HepG2 (cell line): ENCODE measurements around the gene TNS4. TPM values are rescaled to one million over a fixed set of nuclear protein-coding genes. Genes with fewer than 3 reads are reported as not detected.

ENCODE experiments used
- ATAC-seq: fragments of 200-7000 bp; cut with Tn5 transposase; 3 replicates; pipeline ENCODE4 v1.9.1; 2020; ENCODE audit warnings: mild to moderate bottlenecking, moderate library complexity
- BruUV-seq: library from RNA; stranded (reverse); fragments of 400-500 nt; replicated peaks from 2 replicates; lab custom pipeline; 2021; lab: Mats Ljungman, UMichigan
- CTCF ChIA-PET: fragments of 300-600 bp; formaldehyde crosslinking; extraction: SDS; loops from one replicate; lab custom pipeline; 2021; ENCODE audit warnings: low total read pairs, inconsistent platforms, low intra/inter-chr PET ratio; lab: Yijun Ruan, JAX
- POLR2A ChIA-PET: fragments of 350-600 bp; sonication (Branson Sonifier 250); formaldehyde crosslinking; loops from one replicate; lab custom pipeline; 2020; ENCODE audit warnings: antibody characterized with exemption, inconsistent platforms; lab: Yijun Ruan, JAX
- DNase-seq: peaks from one replicate; pipeline ENCODE4 v3.0.0-alpha.2; 2015; ENCODE audit warnings: low spot score
- FAIRE-seq: peaks from 3 replicates; lab custom pipeline; 2011; peaks lifted over from hg19 to GRCh38; lab: Jason Lieb, UNC
- H2AFZ ChIP-seq: one replicate; pipeline ENCODE4 v1.6.1; 2011; ENCODE audit warnings: low read length, inconsistent platforms
- H3K27ac ChIP-seq: fragments of 300-600 bp; 3 replicates; pipeline ENCODE4 v1.8.0; 2011; ENCODE audit warnings: mixed run types, mild to moderate bottlenecking, mixed read lengths, low read length, inconsistent platforms; ENCODE audit not compliant: insufficient read depth; ENCODE audit errors: extremely low read length
- H3K27me3 ChIP-seq, 2 experiments: fragments of 200-600 bp in 1 of 2; 2 replicates in 1 of 2; 3 replicates in 1 of 2; pipeline versions ENCODE4 v1.6.0 to v1.8.0; 2011; ENCODE audit warnings: low read length in 2 of 2, mild to moderate bottlenecking in 2 of 2, moderate library complexity in 2 of 2, inconsistent platforms in 1 of 2; ENCODE audit not compliant: insufficient read depth in 2 of 2, control insufficient read depth in 1 of 2
- H3K36me3 ChIP-seq, 2 experiments: fragments of 200-600 bp in 1 of 2; replicated peaks in 1 of 2; 2 replicates in 1 of 2; 3 replicates in 1 of 2; pipeline versions ENCODE4 v1.5.1 to v1.8.0; 2011; ENCODE audit warnings: low read length in 2 of 2, inconsistent platforms in 1 of 2; ENCODE audit not compliant: insufficient read depth in 2 of 2, control insufficient read depth in 1 of 2
- H3K4me1 ChIP-seq: 2 replicates; pipeline ENCODE4 v1.5.1; 2012; ENCODE audit warnings: low read length, inconsistent platforms; ENCODE audit not compliant: insufficient read depth
- H3K4me2 ChIP-seq: 2 replicates; pipeline ENCODE4 v1.6.0; 2011; ENCODE audit warnings: low read depth, low read length, inconsistent platforms
- H3K4me3 ChIP-seq, 3 experiments: fragments of 200-600 bp in 1 of 3; sonication (generic), shearing (Covaris generic) in 1 of 3; replicated peaks in 1 of 3; 2 replicates each; pipeline ENCODE4 v1.5.1; 2011 to 2016; ENCODE audit warnings: low read length in 3 of 3, inconsistent platforms in 2 of 3, low read depth in 2 of 3, mild to moderate bottlenecking in 2 of 3, control low read depth in 1 of 3, mixed read lengths in 1 of 3; ENCODE audit not compliant: insufficient read depth in 1 of 3
- H3K79me2 ChIP-seq: one replicate; pipeline ENCODE4 v1.6.1; 2011; ENCODE audit warnings: low read length, inconsistent platforms; ENCODE audit not compliant: insufficient read depth
- H3K9ac ChIP-seq: 2 replicates; pipeline ENCODE4 v1.6.0; 2011; ENCODE audit warnings: mild to moderate bottlenecking, low read depth, low read length, inconsistent platforms; ENCODE audit not compliant: insufficient read depth
- H3K9me3 ChIP-seq: 2 replicates; pipeline ENCODE4 v1.5.1; 2012; ENCODE audit warnings: mild to moderate bottlenecking, low read length
- H4K20me1 ChIP-seq: 2 replicates; pipeline ENCODE4 v1.6.0; 2011; ENCODE audit warnings: inconsistent platforms, mild to moderate bottlenecking, low read length, moderate library complexity; ENCODE audit not compliant: insufficient read depth
- AGO1 ChIP-seq: fragments of 200-400 bp; formaldehyde crosslinking; IDR thresholded peaks from 2 replicates; pipeline ENCODE4 v1.6.1; 2017; ENCODE audit warnings: mild to moderate bottlenecking, low read depth, low read length, moderate library complexity; ENCODE audit not compliant: poor library complexity, severe bottlenecking
- BCL6 ChIP-seq: IDR thresholded peaks from 2 replicates; pipeline ENCODE4 v1.6.1; 2016; ENCODE audit warnings: missing genetic modification reagents, missing compliant biosample characterization
- EP300 ChIP-seq, 3 experiments: sonication (generic) in 1 of 3; formaldehyde crosslinking in 1 of 3; IDR thresholded peaks; 2 replicates each; pipeline versions ENCODE4 v1.5.1 to v1.6.1; 2011 to 2020; ENCODE audit warnings: low read depth in 2 of 3, low read length in 2 of 3, borderline replicate concordance in 1 of 3, improper control_type of control experiment in 1 of 3, mild to moderate bottlenecking in 1 of 3, missing genetic modification reagents in 1 of 3, moderate library complexity in 1 of 3
- FOXA1 ChIP-seq, 2 experiments: fragments of 450-650 bp in 1 of 2; sonication (generic) in 1 of 2; formaldehyde crosslinking in 1 of 2; IDR thresholded peaks; 2 replicates each; pipeline versions ENCODE4 v1.4.0 to v1.6.1; 2016 to 2020; ENCODE audit warnings: missing genetic modification reagents in 1 of 2
- FOXP4 ChIP-seq: sonication (generic); formaldehyde crosslinking; IDR thresholded peaks from 2 replicates; pipeline ENCODE4 v1.4.0; 2020; ENCODE audit warnings: missing genetic modification reagents
- GATAD2A ChIP-seq: IDR thresholded peaks from 2 replicates; pipeline ENCODE4 v1.6.1; 2016
- IRF2 ChIP-seq: IDR thresholded peaks from 2 replicates; pipeline ENCODE4 v1.6.1; 2018; ENCODE audit warnings: missing genetic modification reagents, missing compliant biosample characterization
- KAT8 ChIP-seq: IDR thresholded peaks from 2 replicates; pipeline ENCODE4 v1.6.1; 2016; ENCODE audit warnings: missing genetic modification reagents, missing compliant biosample characterization
- KDM6A ChIP-seq: IDR thresholded peaks from 2 replicates; pipeline ENCODE4 v1.6.1; 2016; ENCODE audit warnings: low read depth
- KLF15 ChIP-seq: sonication (generic); formaldehyde crosslinking; IDR thresholded peaks from 2 replicates; pipeline ENCODE4 v1.8.1; 2023; ENCODE audit warnings: borderline replicate concordance, mild to moderate bottlenecking, inconsistent platforms, missing genetic modification reagents, mixed read lengths
- KLF9 ChIP-seq: IDR thresholded peaks from 2 replicates; pipeline ENCODE4 v1.6.1; 2016; ENCODE audit warnings: low read depth
- MED1 ChIP-seq: sonication (generic); formaldehyde crosslinking; IDR thresholded peaks from 2 replicates; pipeline ENCODE4 v1.4.0; 2020; ENCODE audit warnings: missing genetic modification reagents
- NCOA2 ChIP-seq: sonication (generic); formaldehyde crosslinking; IDR thresholded peaks from 2 replicates; pipeline ENCODE4 v1.8.0; 2022; ENCODE audit warnings: inconsistent platforms
- NR2F6 ChIP-seq, 2 experiments: IDR thresholded peaks; 2 replicates each; pipeline ENCODE4 v1.6.1; 2016; ENCODE audit warnings: antibody characterized with exemption in 1 of 2, mild to moderate bottlenecking in 1 of 2
- SIX1 ChIP-seq: sonication (generic); formaldehyde crosslinking; IDR thresholded peaks from 2 replicates; pipeline ENCODE4 v1.4.0; 2020; ENCODE audit warnings: missing genetic modification reagents, borderline replicate concordance
- SIX4 ChIP-seq: sonication (generic); formaldehyde crosslinking; IDR thresholded peaks from 2 replicates; pipeline ENCODE4 v1.4.0; 2020; ENCODE audit warnings: missing genetic modification reagents
- SOX13 ChIP-seq, 3 experiments: fragments of 450-650 bp in 1 of 3; sonication (generic) in 1 of 3; formaldehyde crosslinking in 1 of 3; IDR thresholded peaks in 2 of 3; conservative IDR thresholded peaks in 1 of 3; 2 replicates each; pipeline versions ENCODE4 v1.5.0 to v1.6.1; 2016 to 2020; ENCODE audit warnings: antibody characterized with exemption in 1 of 3, mild to moderate bottlenecking in 1 of 3, missing compliant biosample characterization in 1 of 3, missing genetic modification reagents in 1 of 3, moderate library complexity in 1 of 3
- TCF7 ChIP-seq: sonication (generic); IDR thresholded peaks from 2 replicates; pipeline ENCODE4 v1.6.1; 2016; ENCODE audit warnings: antibody characterized with exemption, low read depth
- XRCC5 ChIP-seq: fragments of 200-400 bp; formaldehyde crosslinking; optimal IDR thresholded peaks from 2 replicates; pipeline ENCODE3; 2017; ENCODE audit warnings: mild to moderate bottlenecking, low read length
- WGBS: methylation state at CpG from one replicate; pipeline ENCODE4 v1.1.6; 2017; ENCODE audit warnings: low lambda C conversion rate; 5-methylcytosine and 5-hydroxymethylcytosine counted together
- in situ Hi-C: cut with HindIII; loops from 2 replicates; pipeline ENCODE4 v1.10.0; 2017; ENCODE audit warnings: low pct_unique_long_range_greater_than_20kb; ENCODE audit not compliant: extremely low pct_ligation_motif_present
- intact Hi-C: fragments of 100-400 bp; cut with micrococcal nuclease; formaldehyde crosslinking; loops from one replicate; pipeline ENCODE4 v1.10.0; 2022; ENCODE audit not compliant: unreplicated experiment
- polyA plus RNA-seq, 8 experiments: library from polyadenylated mRNA; depleted of rRNA in 3 of 8; stranded (reverse) in 7 of 8; unstranded in 1 of 8; fragments of >200 nt; fragmentation: Illumina TruSeq in 4 of 8; extraction: Trizol in 4 of 8; gene quantifications; 2 replicates each; pipeline versions ENCODE4 v1.2.1 to v1.2.3, GENCODE V29; 2011 to 2016; ENCODE audit warnings: low read depth in 4 of 8, missing spikeins in 1 of 8, mixed read lengths in 1 of 8; ENCODE audit not compliant: insufficient read depth in 1 of 8
- total RNA-seq, 5 experiments: library from RNA; depleted of rRNA; stranded (reverse); fragments of >200 nt; fragmentation: Illumina TruSeq; extraction: Trizol; gene quantifications; 2 replicates each; pipeline ENCODE4 v1.2.3, GENCODE V29; 2016; ENCODE audit warnings: low read depth in 1 of 5

Gene TNS4
- total and polyA plus RNA-seq, 2 of the 13 experiments (the other 11 are each of a cell fraction or from before 2014, with no cell fraction given), result 0.58 to 2.1 TPM

- in situ Hi-C loops (no loop called here), intact Hi-C loops (no loop called here)
- Histone ChIP-seq H3K4me2 (peak overlapping the region; percentile 28), H3K27me3 (no peaks in the 10 kb centered on the region), H3K36me3 (no peaks in the 10 kb centered on the region), H3K4me1 (peaks cover 41% of the 10 kb centered on the region), H3K79me2 (no peaks in the 10 kb centered on the region), H4K20me1 (no peaks in the 10 kb centered on the region), H3K27ac (no peak overlapping the region), H3K4me3 (no peak overlapping the region; a peak in 1 of 6 replicates), H2AFZ (no peak overlapping the region), H3K9ac (no peak overlapping the region), H3K9me3 (peaks cover 11% of the 10 kb centered on the region)
- DNase-seq (peak; percentile 72), FAIRE-seq (peak; percentile 53), ATAC-seq (peak; percentile 32; the same call in 1 of the 3 replicates)
- POLR2A ChIA-PET, result interaction anchor here (0.7 to 1.4 kb wide), 4 partner anchors 13 to 36 kb away, joined by 3 to 10 read pairs (median 4); no protein-coding TSS in a partner anchor
- CTCF ChIA-PET, result interaction anchor here (0.6 kb wide), 1 partner anchor 1120 kb away, joined by 3 read pairs; no protein-coding TSS in a partner anchor
- WGBS, result 16% methylated on average over 3 of the region's 3 CpGs
- no TSS peak for BruUV-seq
- TF ChIP-seq IRF2 (CRISPR knock-in tag), result peak; percentile 33; the same call in 1 of the 2 replicates
- TF ChIP-seq NCOA2 (CRISPR knock-in tag), result peak; percentile 54
- TF ChIP-seq MED1 (CRISPR knock-in tag), result no peak
- TF ChIP-seq NR2F6 (IDR thresholded peaks at IDR 0.05), result no peak
- 0 out of 2 replicates have a peak, but pooled peaks have one; percentile 10 for TF ChIP-seq NR2F6 (CRISPR knock-in tag; IDR thresholded peaks at IDR 0.05)
- TF ChIP-seq AGO1, result no peak
- peak in 1 of 2 experiments; percentile 48; a peak in 1 of 4 replicates for TF ChIP-seq EP300 (IDR thresholded peaks at IDR 0.05; ENCODE audit: low read depth in 2 of 2, low read length in 2 of 2)
- TF ChIP-seq EP300 (CRISPR knock-in tag; IDR thresholded peaks at IDR 0.05; ENCODE audit: borderline replicate concordance), result no peak
- TF ChIP-seq XRCC5, result peak; percentile 62
- 0 out of 2 replicates have a peak, but pooled peaks have one; percentile 36 for TF ChIP-seq SOX13 (IDR thresholded peaks at IDR 0.05)
- TF ChIP-seq SOX13 (CRISPR knock-in tag; conservative IDR thresholded peaks at IDR 0.05 in 1 of 2, IDR thresholded peaks at IDR 0.05 in 1 of 2), result peak in 1 of 2 experiments; percentile 85; a peak in 2 of 4 replicates
- TF ChIP-seq SIX1 (CRISPR knock-in tag), result peak; percentile 65; the same call in 1 of the 2 replicates
- TF ChIP-seq SIX4 (CRISPR knock-in tag), result peak; percentile 24; the same call in 1 of the 2 replicates
- 0 out of 2 replicates have a peak, but pooled peaks have one; percentile 18 for TF ChIP-seq TCF7
- 0 out of 2 replicates have a peak, but pooled peaks have one; percentile 8 for TF ChIP-seq FOXP4 (CRISPR knock-in tag)
- no peak for TF ChIP-seq FOXA1 (IDR thresholded peaks at IDR 0.05)
- peak; percentile 51; the same call in 1 of the 2 replicates for TF ChIP-seq FOXA1 (CRISPR knock-in tag; IDR thresholded peaks at IDR 0.05)
- TF ChIP-seq KAT8 (CRISPR knock-in tag), result peak; percentile 34; the same call in 1 of the 2 replicates
- TF ChIP-seq KLF9, result no peak
- TF ChIP-seq KLF15 (CRISPR knock-in tag), result no peak
- peak; percentile 80 for TF ChIP-seq GATAD2A (CRISPR knock-in tag)
- peak; percentile 92 for TF ChIP-seq BCL6
- no peak for TF ChIP-seq KDM6A
These were observed 23.0 kb upstream of the TNS4 start for GRCh38 chr17:40524243-40524965.
